Dermis blood vessel endothelial cell (primary cell): ENCODE results near the gene SCMH1. TPM values are rescaled to one million over a fixed set of nuclear protein-coding genes. Genes with fewer than 3 reads are reported as not detected.
"Not testable (repeated sequence)": the region's sequence is repeated elsewhere in the genome, so short reads cannot be mapped to it uniquely, and the experiment has no call there.

Experiments used
- DNase-seq: peaks from one replicate; pipeline ENCODE4 v3.0.0; 2010
- total RNA-seq: library from RNA; depleted of rRNA; stranded (reverse); fragments of >200 nt; gene quantifications from 2 replicates; pipeline ENCODE4 v1.2.3, GENCODE V29; 2014

SCMH1 gene
- total RNA-seq, 1 donor from 2014 or later, result 16.0 TPM

GRCh38 chr1:41211608-41212007 lies 30.5 kb downstream of the SCMH1 start:
- not testable (repeated sequence) for DNase-seq

- DNase-seq, result not testable (repeated sequence)
Measured at GRCh38 chr1:41207053-41207452, 35.1 kb downstream of the SCMH1 start.

GRCh38 chr1:41200728-41201127 lies 41.4 kb downstream of the SCMH1 start:
- no peak for DNase-seq

- no peak for DNase-seq
Measured at GRCh38 chr1:41199375-41199774, 42.7 kb downstream of the SCMH1 start.

GRCh38 chr1:41192456-41193178 lies 49.5 kb downstream of the SCMH1 start:
- DNase-seq, result no peak

GRCh38 chr1:41184446-41184845 lies 57.7 kb downstream of the SCMH1 start:
- DNase-seq, result no peak

GRCh38 chr1:41178230-41178629 lies 63.9 kb downstream of the SCMH1 start:
- not testable (repeated sequence) for DNase-seq

- DNase-seq, result no peak
Measured at GRCh38 chr1:41175546-41175945, 66.6 kb downstream of the SCMH1 start.

- no peak for DNase-seq
Measured at GRCh38 chr1:41174170-41174569, 67.9 kb downstream of the SCMH1 start.

- no peak for DNase-seq
Measured at GRCh38 chr1:41173651-41174050, 68.5 kb downstream of the SCMH1 start.

GRCh38 chr1:41171266-41171874 lies 70.7 kb downstream of the SCMH1 start:
- DNase-seq, result no peak

- no peak for DNase-seq
Measured at GRCh38 chr1:41169799-41170180, 72.3 kb downstream of the SCMH1 start.

GRCh38 chr1:41169066-41169798 lies 72.9 kb downstream of the SCMH1 start:
- DNase-seq, result no peak

GRCh38 chr1:41167667-41168066 lies 74.4 kb downstream of the SCMH1 start:
- DNase-seq, result no peak

- no peak for DNase-seq
Measured at GRCh38 chr1:41164727-41165126, 77.4 kb downstream of the SCMH1 start.

- no peak for DNase-seq
Measured at GRCh38 chr1:41162441-41162840, 79.7 kb downstream of the SCMH1 start.

- no peak for DNase-seq
Measured at GRCh38 chr1:41161846-41162245, 80.3 kb downstream of the SCMH1 start.

- DNase-seq, result no peak
Measured at GRCh38 chr1:41160498-41161110, 81.5 kb downstream of the SCMH1 start.

- DNase-seq, result no peak
Measured at GRCh38 chr1:41158966-41159365, 83.1 kb downstream of the SCMH1 start.

GRCh38 chr1:41158147-41158875 lies 83.8 kb downstream of the SCMH1 start:
- DNase-seq, result no peak

- no peak for DNase-seq
Measured at GRCh38 chr1:41155105-41155504, 87.0 kb downstream of the SCMH1 start.

GRCh38 chr1:41153750-41154274 lies 88.3 kb downstream of the SCMH1 start:
- DNase-seq, result no peak
